ENCODE results near the gene WDR73. TPM values are rescaled to one million over a fixed set of nuclear protein-coding genes. Genes with fewer than 3 reads are reported as not detected.

WDR73 gene
- total and polyA plus RNA-seq, 2 donors (not counting 1 experiment from before 2014, with no cell fraction given) = 16.8 to 38.3 TPM

DNA sequence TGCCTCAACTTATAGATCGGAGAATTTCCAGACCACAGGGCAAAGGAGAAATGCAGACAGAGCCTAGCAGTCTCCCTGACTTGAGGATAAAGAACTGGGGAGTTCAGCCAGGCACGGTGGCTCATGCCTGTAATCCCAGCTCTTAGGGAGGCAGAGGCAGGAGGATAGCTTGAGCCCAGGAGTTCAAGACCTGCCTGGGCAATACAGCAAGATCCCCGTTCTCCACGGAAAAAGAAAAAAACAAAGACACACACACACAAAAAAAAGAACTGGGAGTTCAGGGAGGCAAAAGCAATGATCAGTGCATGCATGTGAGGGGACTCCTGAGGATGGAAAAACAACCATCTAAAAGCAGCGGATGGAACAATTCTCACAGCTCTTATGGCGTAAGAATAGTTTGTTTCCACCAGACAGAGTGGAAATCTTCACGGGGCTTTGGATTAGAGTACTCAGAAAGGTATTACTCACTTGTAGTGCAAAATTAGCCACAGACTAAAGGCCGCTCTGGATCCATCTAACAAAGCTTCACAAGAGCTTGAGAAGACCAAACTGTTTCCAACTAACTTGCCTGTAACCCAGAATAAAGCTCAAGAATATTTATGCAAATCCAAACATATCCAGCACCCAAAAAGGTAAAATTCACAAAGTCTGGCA, 45.6 kb upstream of the WDR73 start:
- TF ChIP-seq, protein P1, sequence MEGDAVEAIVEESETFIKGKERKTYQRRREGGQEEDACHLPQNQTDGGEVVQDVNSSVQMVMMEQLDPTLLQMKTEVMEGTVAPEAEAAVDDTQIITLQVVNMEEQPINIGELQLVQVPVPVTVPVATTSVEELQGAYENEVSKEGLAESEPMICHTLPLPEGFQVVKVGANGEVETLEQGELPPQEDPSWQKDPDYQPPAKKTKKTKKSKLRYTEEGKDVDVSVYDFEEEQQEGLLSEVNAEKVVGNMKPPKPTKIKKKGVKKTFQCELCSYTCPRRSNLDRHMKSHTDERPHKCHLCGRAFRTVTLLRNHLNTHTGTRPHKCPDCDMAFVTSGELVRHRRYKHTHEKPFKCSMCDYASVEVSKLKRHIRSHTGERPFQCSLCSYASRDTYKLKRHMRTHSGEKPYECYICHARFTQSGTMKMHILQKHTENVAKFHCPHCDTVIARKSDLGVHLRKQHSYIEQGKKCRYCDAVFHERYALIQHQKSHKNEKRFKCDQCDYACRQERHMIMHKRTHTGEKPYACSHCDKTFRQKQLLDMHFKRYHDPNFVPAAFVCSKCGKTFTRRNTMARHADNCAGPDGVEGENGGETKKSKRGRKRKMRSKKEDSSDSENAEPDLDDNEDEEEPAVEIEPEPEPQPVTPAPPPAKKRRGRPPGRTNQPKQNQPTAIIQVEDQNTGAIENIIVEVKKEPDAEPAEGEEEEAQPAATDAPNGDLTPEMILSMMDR (conservative IDR thresholded peaks at IDR 0.05 in 1 of 2, IDR thresholded peaks at IDR 0.05 in 1 of 2; ENCODE audit: low read depth in 1 of 2, low read length in 2 of 2) = no peak
- Histone ChIP-seq H4K20me1 (ENCODE audit: control insufficient read depth, extremely low read depth, insufficient read depth, low read length) (no peaks in the 10 kb centered on the region), H3K4me1 (ENCODE audit: control insufficient read depth, extremely low read depth, insufficient read depth, low read length) (no peaks in the 10 kb centered on the region), H3K79me2 (ENCODE audit: control insufficient read depth, insufficient read depth, low read length) (peaks cover 83% of the 10 kb centered on the region), H3K36me3 (ENCODE audit: control insufficient read depth, insufficient read depth, low read length) (no peaks in the 10 kb centered on the region), H3K9me3 (ENCODE audit: control insufficient read depth, insufficient read depth, low read depth, low read length) (no peaks in the 10 kb centered on the region), H3K4me3 (replicated peaks in 1 of 4; ENCODE audit: control extremely low read depth in 1 of 4, insufficient read depth in 1 of 4, low read depth in 3 of 4, low read length in 4 of 4) (no peak overlapping the region), H3K4me2 (ENCODE audit: extremely low read depth, insufficient read depth, low read length) (no peak overlapping the region), H3K27ac (ENCODE audit: insufficient read depth, low read length) (no peak overlapping the region), H2AFZ (ENCODE audit: low read length) (no peak overlapping the region), H3K9ac (ENCODE audit: insufficient read depth, low read length) (no peak overlapping the region), H3K27me3 (ENCODE audit: control insufficient read depth, insufficient read depth, low read length) (no peaks in the 10 kb centered on the region)
- no peak for DNase-seq (ENCODE audit: low read depth in 2 of 2)

DNA sequence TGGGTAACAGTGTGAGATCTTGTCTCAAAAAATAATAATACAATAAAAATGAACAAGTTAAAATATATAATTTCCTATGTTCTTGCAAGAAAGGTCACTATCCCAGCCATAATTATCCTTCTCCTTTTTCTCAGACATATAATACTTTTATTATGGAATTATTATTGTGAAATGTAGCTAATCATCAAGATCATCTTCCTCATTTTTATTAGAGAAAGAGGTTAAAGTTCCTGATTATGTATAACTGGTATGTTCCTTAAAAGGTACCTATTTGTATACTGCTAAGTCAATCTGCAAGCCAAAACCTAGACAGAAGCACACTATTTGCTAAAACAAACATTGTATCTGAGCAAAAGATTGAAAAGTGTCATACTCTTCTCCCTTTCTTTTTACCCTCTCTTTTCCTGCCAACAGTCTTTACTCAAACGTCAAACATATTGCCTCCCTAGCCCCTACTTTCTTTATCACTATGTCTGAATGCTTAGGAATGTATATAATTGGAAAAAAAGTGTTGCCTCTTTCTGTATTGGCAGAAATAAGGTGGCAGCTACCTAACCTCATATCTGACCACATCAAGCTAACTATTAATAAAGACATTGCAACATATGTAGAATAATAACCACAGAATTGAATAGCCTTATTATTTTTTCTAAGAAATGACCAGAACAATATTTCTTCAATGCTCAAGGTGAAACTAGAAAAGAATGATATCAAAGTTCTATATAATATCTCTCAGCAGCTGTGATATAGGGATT, 43.3 kb upstream of the WDR73 start:
- no peak for DNase-seq (ENCODE audit: low read depth in 2 of 2)
- Histone ChIP-seq H3K36me3 (ENCODE audit: control insufficient read depth, insufficient read depth, low read length) (no peaks in the 10 kb centered on the region), H3K4me1 (ENCODE audit: control insufficient read depth, extremely low read depth, insufficient read depth, low read length) (no peaks in the 10 kb centered on the region), H3K27ac (ENCODE audit: insufficient read depth, low read length) (no peak overlapping the region), H3K79me2 (ENCODE audit: control insufficient read depth, insufficient read depth, low read length) (peaks cover 80% of the 10 kb centered on the region), H3K4me2 (ENCODE audit: extremely low read depth, insufficient read depth, low read length) (no peak overlapping the region), H3K9me3 (ENCODE audit: control insufficient read depth, insufficient read depth, low read depth, low read length) (no peaks in the 10 kb centered on the region), H2AFZ (ENCODE audit: low read length) (no peak overlapping the region), H3K27me3 (ENCODE audit: control insufficient read depth, insufficient read depth, low read length) (no peaks in the 10 kb centered on the region), H3K4me3 (replicated peaks in 1 of 4; ENCODE audit: control extremely low read depth in 1 of 4, insufficient read depth in 1 of 4, low read depth in 3 of 4, low read length in 4 of 4) (no peak overlapping the region), H3K9ac (ENCODE audit: insufficient read depth, low read length) (no peak overlapping the region), H4K20me1 (ENCODE audit: control insufficient read depth, extremely low read depth, insufficient read depth, low read length) (no peaks in the 10 kb centered on the region)
- TF ChIP-seq EZH2 (IDR thresholded peaks at IDR 0.05; ENCODE audit: low read length, missing control alignments) = no peak
- TF ChIP-seq, protein P1 (conservative IDR thresholded peaks at IDR 0.05 in 1 of 2, IDR thresholded peaks at IDR 0.05 in 1 of 2; ENCODE audit: low read depth in 1 of 2, low read length in 2 of 2) = no peak

DNA sequence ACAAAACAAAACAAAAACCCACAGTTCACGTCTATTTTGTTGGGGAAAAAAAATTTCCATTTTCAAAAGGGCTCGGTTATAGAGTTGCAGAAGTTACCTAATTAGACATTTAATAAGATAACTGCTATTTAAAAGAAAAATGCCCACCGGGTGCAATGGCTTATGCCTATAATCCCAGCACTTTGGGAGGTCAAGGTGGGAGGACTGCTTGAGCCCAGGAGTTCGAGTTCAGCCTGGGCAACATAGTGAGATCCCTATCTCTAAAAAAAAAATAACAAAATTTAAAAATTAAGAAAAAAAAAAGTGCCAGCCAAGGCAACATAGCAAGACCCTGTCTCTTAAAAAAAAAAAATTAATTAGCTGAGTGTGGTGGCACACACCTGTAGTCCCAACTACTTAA, 42.7 kb upstream of the WDR73 start:
- Histone ChIP-seq H4K20me1 (ENCODE audit: control insufficient read depth, extremely low read depth, insufficient read depth, low read length) (no peaks in the 10 kb centered on the region), H2AFZ (ENCODE audit: low read length) (no peak overlapping the region), H3K27me3 (ENCODE audit: control insufficient read depth, insufficient read depth, low read length) (no peaks in the 10 kb centered on the region), H3K4me1 (ENCODE audit: control insufficient read depth, extremely low read depth, insufficient read depth, low read length) (no peaks in the 10 kb centered on the region), H3K27ac (ENCODE audit: insufficient read depth, low read length) (no peak overlapping the region), H3K9me3 (ENCODE audit: control insufficient read depth, insufficient read depth, low read depth, low read length) (no peaks in the 10 kb centered on the region), H3K36me3 (ENCODE audit: control insufficient read depth, insufficient read depth, low read length) (no peaks in the 10 kb centered on the region), H3K4me2 (ENCODE audit: extremely low read depth, insufficient read depth, low read length) (no peak overlapping the region), H3K9ac (ENCODE audit: insufficient read depth, low read length) (no peak overlapping the region), H3K79me2 (ENCODE audit: control insufficient read depth, insufficient read depth, low read length) (peaks cover 81% of the 10 kb centered on the region), H3K4me3 (replicated peaks in 1 of 4; ENCODE audit: control extremely low read depth in 1 of 4, insufficient read depth in 1 of 4, low read depth in 3 of 4, low read length in 4 of 4) (no peak overlapping the region)
- TF ChIP-seq EZH2 (IDR thresholded peaks at IDR 0.05; ENCODE audit: low read length, missing control alignments) = no peak
- TF ChIP-seq, protein P1 (conservative IDR thresholded peaks at IDR 0.05 in 1 of 2, IDR thresholded peaks at IDR 0.05 in 1 of 2; ENCODE audit: low read depth in 1 of 2, low read length in 2 of 2) = no peak
- DNase-seq (ENCODE audit: low read depth in 2 of 2) = no peak
